H1 (cell line): ENCODE results near the gene NR5A1. TPM values are rescaled to one million over a fixed set of nuclear protein-coding genes. Genes with fewer than 3 reads are reported as not detected.

Experiments used
- CTCF ChIA-PET: fragments of 300-600 bp; sonication (Branson Sonifier 250); formaldehyde crosslinking; loops from one replicate; lab custom pipeline; 2021; ENCODE audit not compliant: partially characterized antibody; lab: Charles Lee
- POLR2A ChIA-PET: fragments of 300-600 bp; sonication (Branson Sonifier 250); formaldehyde crosslinking; loops from one replicate; lab custom pipeline; 2021; ENCODE audit warnings: inconsistent platforms; ENCODE audit not compliant: partially characterized antibody; lab: Charles Lee
- DNase-seq, 2 experiments: peaks; one replicate each; pipeline versions ENCODE4 v3.0.0 to v3.0.0-alpha.2; 2010 to 2022; ENCODE audit warnings: low spot score in 2 of 2, low read depth in 1 of 2, mixed read lengths in 1 of 2
- FAIRE-seq: peaks from 2 replicates; lab custom pipeline; 2011; peaks lifted over from hg19 to GRCh38; lab: Jason Lieb, UNC
- H2AFZ ChIP-seq: 2 replicates; pipeline ENCODE4 v1.8.1; 2012; ENCODE audit warnings: low read length, inconsistent platforms
- H2AK5ac ChIP-seq: 2 replicates; pipeline ENCODE4 v1.6.1; 2013; ENCODE audit warnings: low read depth, low read length
- H2BK120ac ChIP-seq: replicated peaks from 2 replicates; pipeline ENCODE3; 2013; ENCODE audit warnings: low read depth, low read length, inconsistent platforms
- H2BK12ac ChIP-seq: 2 replicates; pipeline ENCODE4 v1.6.1; 2013; ENCODE audit warnings: low read depth, low read length
- H2BK15ac ChIP-seq: 2 replicates; pipeline ENCODE4 v1.6.1; 2013; ENCODE audit warnings: low read length
- H2BK20ac ChIP-seq: 2 replicates; pipeline ENCODE4 v1.6.1; 2013; ENCODE audit warnings: low read length
- H2BK5ac ChIP-seq: 2 replicates; pipeline ENCODE4 v1.6.1; 2013; ENCODE audit warnings: low read depth, low read length
- H3K14ac ChIP-seq: 2 replicates; pipeline ENCODE4 v1.6.1; 2013; ENCODE audit warnings: inconsistent platforms; ENCODE audit not compliant: insufficient read length
- H3K18ac ChIP-seq: 2 replicates; pipeline ENCODE4 v1.6.1; 2013; ENCODE audit warnings: low read length; ENCODE audit errors: extremely low read depth
- H3K23ac ChIP-seq: 2 replicates; pipeline ENCODE4 v1.6.1; 2013; ENCODE audit warnings: inconsistent platforms; ENCODE audit not compliant: insufficient read length
- H3K23me2 ChIP-seq: 2 replicates; pipeline ENCODE4 v1.6.1; 2013; ENCODE audit warnings: low read depth, low read length
- H3K27ac ChIP-seq: 2 replicates; pipeline ENCODE4 v1.6.1; 2011; ENCODE audit warnings: low read depth, low read length, inconsistent platforms
- H3K27me3 ChIP-seq, 4 experiments: replicated peaks in 1 of 4; 1 replicate in 1 of 4; 2 replicates in 3 of 4; pipeline versions ENCODE4 v1.6.1 to v1.8.1; 2011 to 2013; ENCODE audit warnings: low read length in 3 of 4, mild to moderate bottlenecking in 3 of 4, inconsistent platforms in 2 of 4, mixed read lengths in 2 of 4, moderate library complexity in 1 of 4; ENCODE audit not compliant: control insufficient read depth in 3 of 4, insufficient read depth in 3 of 4; ENCODE audit errors: extremely low read depth in 1 of 4
- H3K36me3 ChIP-seq, 4 experiments: 2 replicates each; pipeline versions ENCODE4 v1.6.1 to v1.8.1; 2011 to 2013; ENCODE audit warnings: mild to moderate bottlenecking in 4 of 4, low read length in 3 of 4, moderate library complexity in 2 of 4, control low read depth in 1 of 4, inconsistent platforms in 1 of 4; ENCODE audit not compliant: insufficient read depth in 4 of 4, control insufficient read depth in 2 of 4
- H3K4ac ChIP-seq: replicated peaks from 2 replicates; pipeline ENCODE3; 2013; ENCODE audit warnings: low read length, low read depth, mixed read lengths, inconsistent platforms; ENCODE audit not compliant: insufficient read length
- H3K4me1 ChIP-seq, 4 experiments: replicated peaks in 1 of 4; 1 replicate in 1 of 4; 2 replicates in 3 of 4; pipeline versions ENCODE4 v1.6.1 to v1.8.1; 2011 to 2013; ENCODE audit warnings: low read length in 3 of 4, inconsistent platforms in 2 of 4, mixed read lengths in 1 of 4; ENCODE audit not compliant: insufficient read depth in 4 of 4, control insufficient read depth in 3 of 4
- H3K4me2 ChIP-seq, 2 experiments: 2 replicates each; pipeline versions ENCODE4 v1.6.1 to v1.8.1; 2011 to 2013; ENCODE audit warnings: low read depth in 2 of 2, low read length in 2 of 2, control low read depth in 1 of 2, inconsistent platforms in 1 of 2, mild to moderate bottlenecking in 1 of 2; ENCODE audit not compliant: insufficient read depth in 1 of 2
- H3K4me3 ChIP-seq, 4 experiments: fragments of 200-600, 300-600 bp in 1 of 4; sonication (generic), shearing (Covaris generic), sonication (Bioruptor Twin) in 1 of 4; 2 replicates each; pipeline versions ENCODE4 v1.5.1 to v1.8.1; 2011 to 2016; ENCODE audit warnings: low read length in 4 of 4, low read depth in 3 of 4, control low read depth in 2 of 4, inconsistent platforms in 2 of 4, mild to moderate bottlenecking in 2 of 4, mixed read lengths in 1 of 4, moderate library complexity in 1 of 4; ENCODE audit not compliant: insufficient read depth in 2 of 4; ENCODE audit errors: extremely low read depth in 1 of 4
- H3K56ac ChIP-seq: replicated peaks from 2 replicates; pipeline ENCODE3; 2013; ENCODE audit warnings: low read depth, mild to moderate bottlenecking, mixed read lengths, low read length, inconsistent platforms; ENCODE audit not compliant: insufficient read length
- H3K79me1 ChIP-seq: 2 replicates; pipeline ENCODE4 v1.6.1; 2013; ENCODE audit warnings: low read depth, low read length, control low read depth
- H3K79me2 ChIP-seq, 2 experiments: 2 replicates each; pipeline versions ENCODE4 v1.6.1 to v1.8.1; 2012 to 2013; ENCODE audit warnings: low read length in 2 of 2, mild to moderate bottlenecking in 2 of 2, inconsistent platforms in 1 of 2; ENCODE audit not compliant: insufficient read depth in 2 of 2, control insufficient read depth in 1 of 2
- H3K9ac ChIP-seq, 4 experiments: replicated peaks in 1 of 4; 1 replicate in 1 of 4; 2 replicates in 3 of 4; pipeline versions ENCODE4 v1.6.1 to v1.8.1; 2011 to 2013; ENCODE audit warnings: low read depth in 3 of 4, low read length in 3 of 4, control low read depth in 2 of 4, mild to moderate bottlenecking in 2 of 4, moderate library complexity in 2 of 4, inconsistent platforms in 1 of 4; ENCODE audit errors: extremely low read depth in 1 of 4
- H3K9me3 ChIP-seq, 2 experiments: 2 replicates each; pipeline versions ENCODE4 v1.6.1 to v1.8.1; 2012 to 2013; ENCODE audit warnings: mild to moderate bottlenecking in 2 of 2, moderate library complexity in 2 of 2, control low read depth in 1 of 2, inconsistent platforms in 1 of 2, low read depth in 1 of 2, low read length in 1 of 2, mixed read lengths in 1 of 2; ENCODE audit not compliant: insufficient read depth in 2 of 2
- H4K20me1 ChIP-seq, 2 experiments: replicated peaks in 1 of 2; 2 replicates each; pipeline versions ENCODE3 to v1.8.1; 2011 to 2013; ENCODE audit warnings: inconsistent platforms in 2 of 2, low read length in 2 of 2, mild to moderate bottlenecking in 1 of 2; ENCODE audit not compliant: insufficient read depth in 2 of 2, control insufficient read depth in 1 of 2
- H4K5ac ChIP-seq: 2 replicates; pipeline ENCODE4 v1.6.1; 2013; ENCODE audit warnings: low read length, low read depth, mixed read lengths, inconsistent platforms; ENCODE audit not compliant: insufficient read length
- H4K8ac ChIP-seq: 2 replicates; pipeline ENCODE4 v1.8.0; 2013; ENCODE audit warnings: mild to moderate bottlenecking, moderate library complexity, low read length, inconsistent platforms; ENCODE audit not compliant: insufficient read depth; ENCODE audit errors: extremely low read depth
- H4K91ac ChIP-seq: replicated peaks from 2 replicates; pipeline ENCODE3; 2013; ENCODE audit warnings: low read length, mixed read lengths, inconsistent platforms; ENCODE audit not compliant: insufficient read length
- BCL11A ChIP-seq, 2 experiments: IDR thresholded peaks; one replicate each; pipeline ENCODE4 v1.6.1; 2011; ENCODE audit warnings: low read depth in 2 of 2, low read length in 2 of 2, mild to moderate bottlenecking in 2 of 2
- CEBPB ChIP-seq: IDR thresholded peaks from 2 replicates; pipeline ENCODE4 v1.6.1; 2012; ENCODE audit warnings: low read depth, low read length
- EGR1 ChIP-seq: IDR thresholded peaks from 2 replicates; pipeline ENCODE4 v1.6.1; 2011; ENCODE audit warnings: low read depth, low read length, borderline replicate concordance
- KDM5A ChIP-seq: fragments of 200-600 bp; IDR thresholded peaks from 2 replicates; pipeline ENCODE4 v1.7.1; 2012; ENCODE audit warnings: mild to moderate bottlenecking, low read length, inconsistent platforms, mixed read lengths
- PHF8 ChIP-seq: fragments of 200-600 bp; sonication (generic); conservative IDR thresholded peaks from 2 replicates; pipeline ENCODE4 v1.7.1; 2012; ENCODE audit warnings: low read depth, mild to moderate bottlenecking, inconsistent platforms, low read length, moderate library complexity
- WGBS, 2 experiments: shearing (Covaris generic) in 1 of 2; methylation state at CpG; one replicate each; pipeline versions ENCODE4 v1.1.6 to v1.1.7; 2013 to 2015; ENCODE audit warnings: low lambda C conversion rate in 2 of 2, mixed read lengths in 2 of 2, inconsistent platforms in 1 of 2, low coverage in 1 of 2, missing lambda C conversion rate in 1 of 2; ENCODE audit not compliant: insufficient replicate concordance in 2 of 2, insufficient coverage in 1 of 2, insufficient read length in 1 of 2; ENCODE audit errors: extremely low coverage in 1 of 2, missing lambda C conversion rate in 1 of 2; 5-methylcytosine and 5-hydroxymethylcytosine counted together
- polyA plus RNA-seq, 7 experiments: library from polyadenylated mRNA; depleted of rRNA in 3 of 7; stranded (reverse) in 5 of 7; unstranded in 2 of 7; fragments of >200 nt in 5 of 7; fragments of 200-250 nt in 2 of 7; gene quantifications; 1 replicate in 5 of 7; 2 replicates in 1 of 7; 4 replicates in 1 of 7; pipeline versions ENCODE4 v1.2.1 to v1.2.3, GENCODE V29; 2011 to 2013; ENCODE audit warnings: missing spikeins in 2 of 7, mixed read lengths in 2 of 7
- total RNA-seq: library from RNA; stranded (reverse); fragmentation: NEBNext Ultra II Directional; extraction: Animal tissue kit (Norgen Biotek cat#: 25700); gene quantifications from 2 replicates; pipeline ENCODE4 v1.2.1, GENCODE V29; 2021
- TF ChIP-seq, protein P1 (sequence below), 3 experiments: IDR thresholded peaks; 1 replicate in 2 of 3; 2 replicates in 1 of 3; pipeline versions ENCODE4 v1.5.1 to v1.6.1; 2011; ENCODE audit warnings: low read length in 3 of 3, mild to moderate bottlenecking in 3 of 3, inconsistent platforms in 2 of 3, low read depth in 1 of 3, moderate library complexity in 1 of 3; ENCODE audit not compliant: insufficient read depth in 1 of 3; ENCODE audit errors: control extremely low read depth in 1 of 3

Gene NR5A1
- total and polyA plus RNA-seq, 2 of the 8 experiments (the other 6 are each of a cell fraction or from before 2014, with no cell fraction given), result 0.29 to 0.58 TPM

DNA sequence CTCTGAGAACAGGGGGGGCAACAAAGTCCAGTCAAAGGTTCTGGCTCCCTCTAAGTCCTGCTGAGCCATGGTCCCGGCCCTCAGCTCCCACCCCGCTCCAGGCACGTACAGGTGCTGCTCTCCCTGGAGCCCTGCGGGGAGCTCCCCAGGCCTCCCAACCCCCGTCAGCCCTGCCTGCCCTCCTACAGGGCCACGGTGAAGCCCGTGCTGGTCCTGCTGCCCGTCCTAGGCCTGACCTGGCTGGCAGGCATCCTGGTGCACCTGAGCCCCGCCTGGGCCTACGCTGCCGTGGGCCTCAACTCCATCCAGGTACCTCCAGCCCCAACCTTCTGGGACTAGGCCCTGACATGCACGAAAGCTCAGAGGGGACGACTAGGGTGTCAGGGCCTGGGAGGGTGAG is 36.9 kb downstream of the NR5A1 start:
- Histone ChIP-seq H2AFZ (no peak overlapping the region), H4K20me1 (no peaks in the 10 kb centered on the region), H3K9me3 (no peaks in the 10 kb centered on the region), H2AK5ac (no peak overlapping the region), H4K91ac (no peak overlapping the region), H3K18ac (no peak overlapping the region), H3K56ac (no peak overlapping the region), H2BK5ac (no peak overlapping the region), H3K79me2 (no peaks in the 10 kb centered on the region), H3K27me3 (no peaks in the 10 kb centered on the region), H3K27ac (no peak overlapping the region), H2BK120ac (no peak overlapping the region), H2BK15ac (no peak overlapping the region), H4K5ac (no peak overlapping the region), H3K4me2 (no peak overlapping the region), H2BK20ac (no peak overlapping the region), H3K4ac (no peak overlapping the region), H3K4me1 (peaks cover 0 to 7% (median 3%) of the 10 kb centered on the region in 4 experiments; a peak in 5 of 7 replicates), H3K9ac (no peak overlapping the region), H2BK12ac (no peak overlapping the region), H3K4me3 (no peak overlapping the region), H3K14ac (no peak overlapping the region), H3K36me3 (no peaks in the 10 kb centered on the region), H3K23ac (no peak overlapping the region), H4K8ac (0 out of 2 replicates have a peak overlapping the region, but pooled peaks have one; percentile 63), H3K23me2 (no peaks in the 10 kb centered on the region), H3K79me1 (no peaks in the 10 kb centered on the region)
- FAIRE-seq, result no peak
- ChIA-PET POLR2A (interaction anchor here (0.8 kb wide), 1 partner anchor 17 kb away, joined by 3 read pairs; no protein-coding TSS in a partner anchor), CTCF (interaction anchor here (1.2 to 2.8 kb wide), 2 partner anchors 15 to 51 kb away, joined by 3 to 8 read pairs; no protein-coding TSS in a partner anchor)
- DNase-seq, result no peak
- WGBS, 2 experiments, result 93% methylated on average over 7 of the region's 13 CpGs; no CpG with 5 or more reads in 1 of the 2 experiments
- TF ChIP-seq PHF8, result no peak
- TF ChIP-seq, protein P1, sequence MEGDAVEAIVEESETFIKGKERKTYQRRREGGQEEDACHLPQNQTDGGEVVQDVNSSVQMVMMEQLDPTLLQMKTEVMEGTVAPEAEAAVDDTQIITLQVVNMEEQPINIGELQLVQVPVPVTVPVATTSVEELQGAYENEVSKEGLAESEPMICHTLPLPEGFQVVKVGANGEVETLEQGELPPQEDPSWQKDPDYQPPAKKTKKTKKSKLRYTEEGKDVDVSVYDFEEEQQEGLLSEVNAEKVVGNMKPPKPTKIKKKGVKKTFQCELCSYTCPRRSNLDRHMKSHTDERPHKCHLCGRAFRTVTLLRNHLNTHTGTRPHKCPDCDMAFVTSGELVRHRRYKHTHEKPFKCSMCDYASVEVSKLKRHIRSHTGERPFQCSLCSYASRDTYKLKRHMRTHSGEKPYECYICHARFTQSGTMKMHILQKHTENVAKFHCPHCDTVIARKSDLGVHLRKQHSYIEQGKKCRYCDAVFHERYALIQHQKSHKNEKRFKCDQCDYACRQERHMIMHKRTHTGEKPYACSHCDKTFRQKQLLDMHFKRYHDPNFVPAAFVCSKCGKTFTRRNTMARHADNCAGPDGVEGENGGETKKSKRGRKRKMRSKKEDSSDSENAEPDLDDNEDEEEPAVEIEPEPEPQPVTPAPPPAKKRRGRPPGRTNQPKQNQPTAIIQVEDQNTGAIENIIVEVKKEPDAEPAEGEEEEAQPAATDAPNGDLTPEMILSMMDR (IDR thresholded peaks at IDR 0.05; ENCODE audit: control extremely low read depth in 1 of 3, insufficient read depth in 1 of 3, low read depth in 1 of 3, low read length in 3 of 3), result no peak
- no peak for TF ChIP-seq EGR1
- TF ChIP-seq KDM5A, result no peak
- no peak for TF ChIP-seq CEBPB
- no peak for TF ChIP-seq BCL11A (IDR thresholded peaks at IDR 0.05; ENCODE audit: low read depth in 2 of 2, low read length in 2 of 2)
